ENCODE measurements around the gene PIGN. TPM values are rescaled to one million over a fixed set of nuclear protein-coding genes. Genes with fewer than 3 reads are reported as not detected.
"Not testable (repeated sequence)": the region's sequence is repeated elsewhere in the genome, so short reads cannot be mapped to it uniquely, and the experiment has no call there.

The PIGN gene
- polyA plus RNA-seq, 4 donors: 2.2 to 21.4 (median 5.7) TPM

DNA sequence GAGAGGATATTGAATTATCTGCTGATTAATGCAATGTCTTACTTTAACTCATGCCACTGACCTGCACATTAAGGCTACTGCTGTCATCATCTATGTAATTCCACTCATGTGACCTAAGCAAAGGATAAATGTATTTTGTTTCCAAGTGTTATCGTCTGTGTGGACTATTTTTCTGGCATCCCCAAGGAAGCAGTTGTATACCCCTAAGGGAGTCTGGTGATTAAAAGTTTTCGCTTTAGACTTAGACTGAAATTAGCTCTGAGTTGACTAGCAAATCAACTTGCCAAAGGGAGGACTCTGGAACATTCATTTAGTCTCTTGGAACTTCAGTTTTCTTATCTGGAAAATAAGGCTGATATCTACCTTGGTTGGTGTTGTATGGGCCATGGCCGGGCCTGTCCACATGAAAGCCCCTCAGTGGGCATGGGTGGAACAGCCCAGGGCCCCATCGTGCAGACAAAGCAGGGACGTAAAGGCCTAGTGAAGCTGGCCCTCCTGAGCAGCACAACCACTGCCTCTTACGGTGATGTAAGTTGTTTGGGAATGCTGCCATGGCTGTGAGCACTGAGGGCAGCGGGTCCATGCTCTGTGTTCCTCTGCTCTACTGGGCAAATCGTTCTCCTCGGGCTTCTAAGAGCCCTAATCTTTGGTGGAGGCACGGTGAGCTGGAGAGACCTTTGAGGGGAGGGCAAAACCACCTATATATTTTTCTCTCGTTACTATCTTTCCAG lies 149.7 kb downstream of the PIGN start:
- H3K9me3 ChIP-seq (ENCODE audit: control insufficient read depth in 2 of 2, insufficient read depth in 1 of 2, low read depth in 1 of 2, low read length in 1 of 2): no peaks in the 10 kb centered on the region
- H3K4me1 ChIP-seq (ENCODE audit: control insufficient read depth in 3 of 3, insufficient read depth in 2 of 3, low read depth in 1 of 3, low read length in 2 of 3): no peaks in the 10 kb centered on the region
- FAIRE-seq (no peak), DNase-seq (no peak)
- H3K27ac ChIP-seq (ENCODE audit: low read depth in 1 of 3, low read length in 2 of 3): no peak overlapping the region
- peaks cover 0 to 4% (median 0%) of the 10 kb centered on the region in 3 donors for H3K36me3 ChIP-seq (ENCODE audit: control insufficient read depth in 3 of 3, insufficient read depth in 2 of 3, low read depth in 1 of 3, low read length in 3 of 3)
- no peaks in the 10 kb centered on the region for H3K27me3 ChIP-seq (ENCODE audit: control insufficient read depth in 3 of 3, insufficient read depth in 3 of 3, low read length in 3 of 3)
- WGBS, 3 donors: 71 to 87% (median 84%) methylated on average over 11 of the region's 11 CpGs
- H3K4me3 ChIP-seq (ENCODE audit: low read depth in 1 of 3, low read length in 3 of 3): no peak overlapping the region

DNA sequence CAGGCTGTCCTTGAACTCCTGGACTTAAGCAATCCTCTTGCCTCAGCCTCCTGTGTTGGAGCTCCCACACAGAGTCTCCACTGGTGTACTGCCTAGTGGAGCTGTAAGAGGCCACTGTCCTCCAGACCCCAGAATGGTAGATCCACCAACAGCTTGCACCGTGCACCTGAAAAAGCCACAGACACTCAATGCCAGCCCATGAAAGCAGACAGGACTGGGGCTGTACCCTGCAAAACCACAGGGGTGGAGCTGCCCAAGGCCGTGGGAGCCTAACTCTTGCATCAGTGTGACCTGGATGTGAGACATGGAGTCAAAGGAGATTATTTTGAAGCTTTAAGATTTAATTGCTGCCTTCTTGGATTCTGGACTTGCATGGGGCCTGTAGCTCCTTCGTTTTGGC lies 152.6 kb downstream of the PIGN start:
- not testable (repeated sequence) for H3K36me3 ChIP-seq (ENCODE audit: control insufficient read depth in 3 of 3, insufficient read depth in 2 of 3, low read depth in 1 of 3, low read length in 3 of 3); H3K4me1 ChIP-seq (ENCODE audit: control insufficient read depth in 3 of 3, insufficient read depth in 2 of 3, low read depth in 1 of 3, low read length in 2 of 3); H3K9me3 ChIP-seq (ENCODE audit: control insufficient read depth in 2 of 2, insufficient read depth in 1 of 2, low read depth in 1 of 2, low read length in 1 of 2); H3K4me3 ChIP-seq (ENCODE audit: low read depth in 1 of 3, low read length in 3 of 3); FAIRE-seq; H3K27me3 ChIP-seq (ENCODE audit: control insufficient read depth in 3 of 3, insufficient read depth in 3 of 3, low read length in 3 of 3); DNase-seq; H3K27ac ChIP-seq (ENCODE audit: low read depth in 1 of 3, low read length in 2 of 3)
- 61 to 75% (median 66%) methylated on average over 3 of the region's 3 CpGs for WGBS, 3 donors

DNA sequence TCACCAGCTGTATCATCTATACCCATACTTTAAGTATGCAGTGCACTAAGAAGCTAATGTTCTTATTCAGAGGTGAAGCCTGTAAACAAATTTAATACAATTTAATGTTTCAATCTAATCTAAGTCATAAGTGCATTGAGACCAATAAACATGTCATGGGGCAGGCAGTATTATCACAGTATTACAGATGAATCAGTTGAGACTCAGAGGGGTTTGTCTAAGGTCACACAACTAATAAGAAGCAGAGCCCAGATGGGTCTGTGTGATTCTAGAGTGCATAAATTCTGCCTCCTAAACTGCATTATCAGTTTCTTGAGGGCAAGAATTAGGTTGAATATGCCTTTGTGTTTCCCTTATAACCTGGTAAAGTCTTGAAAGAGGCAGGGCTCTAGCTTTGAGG lies 153.1 kb downstream of the PIGN start:
- no peak overlapping the region for H3K4me3 ChIP-seq (ENCODE audit: low read depth in 1 of 3, low read length in 3 of 3)
- no peak overlapping the region for H3K27ac ChIP-seq (ENCODE audit: low read depth in 1 of 3, low read length in 2 of 3)
- H3K9me3 ChIP-seq (ENCODE audit: control insufficient read depth in 2 of 2, insufficient read depth in 1 of 2, low read depth in 1 of 2, low read length in 1 of 2): no peaks in the 10 kb centered on the region
- H3K4me1 ChIP-seq (ENCODE audit: control insufficient read depth in 3 of 3, insufficient read depth in 2 of 3, low read depth in 1 of 3, low read length in 2 of 3): no peaks in the 10 kb centered on the region
- no peaks in the 10 kb centered on the region for H3K36me3 ChIP-seq (ENCODE audit: control insufficient read depth in 3 of 3, insufficient read depth in 2 of 3, low read depth in 1 of 3, low read length in 3 of 3)
- FAIRE-seq: no peak
- no peaks in the 10 kb centered on the region for H3K27me3 ChIP-seq (ENCODE audit: control insufficient read depth in 3 of 3, insufficient read depth in 3 of 3, low read length in 3 of 3)
- no peak for DNase-seq

DNA sequence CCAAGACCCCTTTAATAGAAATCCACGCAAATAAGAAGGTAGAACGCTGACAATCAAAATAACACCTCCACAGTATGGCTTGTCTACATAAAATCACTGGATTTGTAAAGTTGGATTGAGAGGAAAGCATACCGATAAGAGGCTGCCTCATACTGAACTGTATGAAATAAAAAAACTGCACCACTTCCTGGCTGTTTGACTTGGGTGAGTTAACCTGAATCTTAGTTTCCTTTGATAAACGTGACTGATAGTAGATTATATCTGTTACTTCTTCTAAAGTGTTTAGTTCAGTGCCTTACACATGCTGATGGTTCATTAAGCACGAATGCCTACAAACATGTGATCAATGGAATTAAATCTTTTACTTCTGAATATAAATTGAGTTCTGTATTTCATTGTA lies 153.6 kb downstream of the PIGN start:
- 72 to 85% (median 80%) methylated on average over 5 of the region's 5 CpGs for WGBS, 3 donors
- Histone ChIP-seq H3K4me1 (ENCODE audit: control insufficient read depth in 3 of 3, insufficient read depth in 2 of 3, low read depth in 1 of 3, low read length in 2 of 3) (no peaks in the 10 kb centered on the region), H3K9me3 (ENCODE audit: control insufficient read depth in 2 of 2, insufficient read depth in 1 of 2, low read depth in 1 of 2, low read length in 1 of 2) (no peaks in the 10 kb centered on the region), H3K4me3 (ENCODE audit: low read depth in 1 of 3, low read length in 3 of 3) (no peak overlapping the region), H3K27me3 (ENCODE audit: control insufficient read depth in 3 of 3, insufficient read depth in 3 of 3, low read length in 3 of 3) (no peaks in the 10 kb centered on the region), H3K27ac (ENCODE audit: low read depth in 1 of 3, low read length in 2 of 3) (no peak overlapping the region), H3K36me3 (ENCODE audit: control insufficient read depth in 3 of 3, insufficient read depth in 2 of 3, low read depth in 1 of 3, low read length in 3 of 3) (no peaks in the 10 kb centered on the region)
- no peak for DNase-seq
- no peak for FAIRE-seq

DNA sequence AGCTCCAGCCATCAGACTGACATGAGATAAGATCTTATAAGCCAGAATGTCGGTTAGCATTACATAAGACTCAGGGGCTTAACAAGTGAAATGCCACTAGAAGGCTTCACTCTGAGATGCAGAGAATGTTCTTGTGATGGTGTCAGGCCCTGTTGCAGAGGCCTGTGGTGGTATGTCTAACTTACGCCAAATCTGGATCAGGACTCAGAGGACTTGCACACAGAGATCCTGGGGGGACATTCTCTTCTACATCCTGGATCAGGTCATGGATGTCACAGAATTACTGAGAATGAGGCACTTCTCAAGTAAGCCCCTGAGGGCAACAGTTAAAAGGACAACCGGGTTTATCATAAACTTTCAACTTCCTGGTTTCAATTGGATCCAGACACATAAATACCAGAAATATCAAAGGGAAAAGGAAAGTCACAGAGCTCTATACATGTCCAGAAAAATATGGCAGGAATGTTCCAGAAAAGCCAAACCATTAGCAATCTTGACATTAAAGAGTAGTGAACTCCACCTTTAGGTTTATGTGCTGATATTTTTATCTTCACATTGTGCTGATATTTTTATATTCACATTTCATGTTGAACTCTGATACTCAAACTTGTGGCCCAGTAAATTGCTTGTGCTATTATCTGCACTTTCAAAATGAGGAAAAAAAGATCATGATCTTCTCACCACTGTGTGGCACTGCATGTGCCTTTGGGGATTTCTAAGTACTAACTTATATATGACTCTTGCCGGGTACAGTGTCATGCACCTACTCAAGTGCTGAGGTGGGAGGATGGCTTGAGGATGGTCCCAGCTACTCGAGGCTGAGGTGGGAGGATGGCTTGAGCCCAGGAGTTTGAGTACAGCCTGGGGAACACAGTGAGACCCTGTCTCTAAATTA lies 156.5 kb downstream of the PIGN start:
- no peaks in the 10 kb centered on the region for H3K36me3 ChIP-seq (ENCODE audit: control insufficient read depth in 3 of 3, insufficient read depth in 2 of 3, low read depth in 1 of 3, low read length in 3 of 3)
- 68 to 70% (median 70%) methylated on average over 5 of the region's 5 CpGs for WGBS, 3 donors
- H3K4me3 ChIP-seq (ENCODE audit: low read depth in 1 of 3, low read length in 3 of 3): no peak overlapping the region
- FAIRE-seq: no peak
- no peaks in the 10 kb centered on the region for H3K4me1 ChIP-seq (ENCODE audit: control insufficient read depth in 3 of 3, insufficient read depth in 2 of 3, low read depth in 1 of 3, low read length in 2 of 3)
- no peaks in the 10 kb centered on the region for H3K9me3 ChIP-seq (ENCODE audit: control insufficient read depth in 2 of 2, insufficient read depth in 1 of 2, low read depth in 1 of 2, low read length in 1 of 2)
- DNase-seq: peak; percentile 5 to 11
- H3K27ac ChIP-seq (ENCODE audit: low read depth in 1 of 3, low read length in 2 of 3): no peak overlapping the region
- no peaks in the 10 kb centered on the region for H3K27me3 ChIP-seq (ENCODE audit: control insufficient read depth in 3 of 3, insufficient read depth in 3 of 3, low read length in 3 of 3)

DNA sequence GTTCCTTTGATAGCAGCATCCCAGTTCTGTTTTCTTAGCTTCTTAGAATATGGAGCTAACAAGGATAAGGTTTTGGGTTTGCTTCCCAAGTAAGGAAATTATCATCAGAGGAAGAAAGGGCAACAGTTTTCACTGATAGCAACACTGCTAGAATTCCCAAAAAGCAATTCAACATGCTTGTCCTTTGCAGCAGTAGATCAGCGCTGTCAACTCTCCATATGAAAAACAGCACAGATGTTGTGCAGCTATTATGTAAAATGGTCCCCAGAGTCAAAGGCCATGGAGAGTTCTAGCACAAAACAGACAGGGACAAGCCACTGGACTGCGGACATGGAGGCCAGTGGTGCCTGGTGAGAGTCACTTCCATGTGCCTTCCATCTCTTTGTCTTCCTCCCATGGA lies 158.1 kb downstream of the PIGN start:
- FAIRE-seq: no peak

DNA sequence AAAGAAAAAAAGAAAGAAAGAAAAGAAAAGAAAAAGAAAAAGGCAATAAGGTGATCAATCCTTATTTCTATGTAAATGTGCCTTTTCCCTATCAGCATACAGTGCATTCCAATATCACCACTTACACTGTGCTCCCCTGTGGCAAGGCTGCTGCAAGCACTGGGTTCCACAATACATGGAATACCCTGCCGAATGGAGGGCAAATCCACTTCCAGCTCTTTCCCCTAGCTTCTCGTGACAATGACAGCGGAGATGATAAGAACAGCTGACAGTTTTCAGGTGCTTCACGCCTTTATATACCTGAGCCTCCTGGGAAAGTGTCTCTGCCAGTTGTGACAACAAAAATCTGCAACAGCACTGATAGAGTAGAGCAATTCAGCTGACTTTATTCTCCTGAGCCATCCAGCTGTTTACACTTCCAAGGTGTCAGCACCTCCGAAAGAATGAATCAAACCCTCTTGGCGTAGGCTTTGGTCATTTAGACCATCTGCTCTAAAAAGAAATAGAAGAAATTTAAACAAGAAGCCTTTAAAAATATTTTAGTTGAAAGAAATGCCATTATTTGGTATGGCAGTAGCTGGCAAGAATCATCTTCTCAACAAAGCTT lies 158.8 kb downstream of the PIGN start:
- DNase-seq (no peak), FAIRE-seq (no peak)
- H3K4me1 ChIP-seq (ENCODE audit: control insufficient read depth in 3 of 3, insufficient read depth in 2 of 3, low read depth in 1 of 3, low read length in 2 of 3): no peaks in the 10 kb centered on the region
- WGBS, 3 donors: 79 to 90% (median 85%) methylated on average over 6 of the region's 6 CpGs
- no peaks in the 10 kb centered on the region for H3K9me3 ChIP-seq (ENCODE audit: control insufficient read depth in 2 of 2, insufficient read depth in 1 of 2, low read depth in 1 of 2, low read length in 1 of 2)
- H3K27ac ChIP-seq (ENCODE audit: low read depth in 1 of 3, low read length in 2 of 3): no peak overlapping the region
- H3K27me3 ChIP-seq (ENCODE audit: control insufficient read depth in 3 of 3, insufficient read depth in 3 of 3, low read length in 3 of 3): no peaks in the 10 kb centered on the region
- no peak overlapping the region for H3K4me3 ChIP-seq (ENCODE audit: low read depth in 1 of 3, low read length in 3 of 3)
- no peaks in the 10 kb centered on the region for H3K36me3 ChIP-seq (ENCODE audit: control insufficient read depth in 3 of 3, insufficient read depth in 2 of 3, low read depth in 1 of 3, low read length in 3 of 3)

More for the DNA sequence above, 158.1 kb downstream of the PIGN start:
- 95 to 97% (median 96%) methylated on average over 2 of the region's 2 CpGs for WGBS, 3 donors
- Histone ChIP-seq H3K36me3 (ENCODE audit: control insufficient read depth in 3 of 3, insufficient read depth in 2 of 3, low read depth in 1 of 3, low read length in 3 of 3) (no peaks in the 10 kb centered on the region), H3K27me3 (ENCODE audit: control insufficient read depth in 3 of 3, insufficient read depth in 3 of 3, low read length in 3 of 3) (no peaks in the 10 kb centered on the region), H3K9me3 (ENCODE audit: control insufficient read depth in 2 of 2, insufficient read depth in 1 of 2, low read depth in 1 of 2, low read length in 1 of 2) (no peaks in the 10 kb centered on the region), H3K4me1 (ENCODE audit: control insufficient read depth in 3 of 3, insufficient read depth in 2 of 3, low read depth in 1 of 3, low read length in 2 of 3) (no peaks in the 10 kb centered on the region), H3K27ac (ENCODE audit: low read depth in 1 of 3, low read length in 2 of 3) (no peak overlapping the region), H3K4me3 (ENCODE audit: low read depth in 1 of 3, low read length in 3 of 3) (no peak overlapping the region)
- DNase-seq: no peak

DNA sequence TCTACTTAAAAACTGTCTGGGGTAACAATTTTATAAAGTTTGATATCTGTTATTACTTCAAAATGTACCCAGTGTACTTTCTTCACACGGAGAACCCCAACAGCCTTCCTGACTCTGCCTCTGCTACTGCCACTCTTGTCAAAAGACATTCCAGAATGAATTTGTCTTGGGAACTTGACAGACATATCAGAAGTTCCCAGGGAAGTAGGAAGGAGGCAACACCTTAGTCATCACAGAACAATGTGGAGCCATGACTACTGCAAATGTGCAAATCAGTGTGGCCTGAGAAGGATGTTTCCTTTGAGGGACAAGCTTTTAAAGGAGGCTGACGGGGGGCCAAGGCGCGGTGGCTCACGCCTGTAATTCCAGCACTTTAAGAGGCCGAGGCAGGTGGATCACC lies 160.3 kb downstream of the PIGN start:
- Histone ChIP-seq H3K36me3 (ENCODE audit: control insufficient read depth in 3 of 3, insufficient read depth in 2 of 3, low read depth in 1 of 3, low read length in 3 of 3) (no peaks in the 10 kb centered on the region), H3K4me1 (ENCODE audit: control insufficient read depth in 3 of 3, insufficient read depth in 2 of 3, low read depth in 1 of 3, low read length in 2 of 3) (no peaks in the 10 kb centered on the region), H3K27me3 (ENCODE audit: control insufficient read depth in 3 of 3, insufficient read depth in 3 of 3, low read length in 3 of 3) (no peaks in the 10 kb centered on the region), H3K4me3 (ENCODE audit: low read depth in 1 of 3, low read length in 3 of 3) (no peak overlapping the region), H3K27ac (ENCODE audit: low read depth in 1 of 3, low read length in 2 of 3) (no peak overlapping the region), H3K9me3 (ENCODE audit: control insufficient read depth in 2 of 2, insufficient read depth in 1 of 2, low read depth in 1 of 2, low read length in 1 of 2) (peaks cover 0 to 3% of the 10 kb centered on the region in 2 donors)
- WGBS, 3 donors: 85 to 96% (median 94%) methylated on average over 6 of the region's 6 CpGs
- FAIRE-seq (no peak), DNase-seq (no peak)
